K562 (cell line): Measurements from ENCODE around the gene DNASE2. TPM values are rescaled to one million over a fixed set of nuclear protein-coding genes. Genes with fewer than 3 reads are reported as not detected.
A peak's percentile ranks its signal among the peaks of the same experiment; 100 is the strongest.

Source experiments
- BRF2 ChIP-seq: IDR thresholded peaks from 3 replicates; pipeline ENCODE4 v1.6.1; 2011; ENCODE audit warnings: borderline replicate concordance, mild to moderate bottlenecking; ENCODE audit not compliant: insufficient read length, insufficient read depth
- CBFA2T3 ChIP-seq: fragments of 450-650 bp; IDR thresholded peaks from 2 replicates; pipeline ENCODE4 v1.6.1; 2017
- CTCF ChIP-seq, 3 experiments: IDR thresholded peaks in 2 of 3; conservative IDR thresholded peaks in 1 of 3; 2 replicates each; pipeline ENCODE4 v1.5.1; 2011 to 2012; ENCODE audit warnings: low read length in 3 of 3, mild to moderate bottlenecking in 3 of 3, control low read depth in 2 of 3, improper control_type of control experiment in 1 of 3, inconsistent platforms in 1 of 3, low read depth in 1 of 3, mixed read lengths in 1 of 3, moderate library complexity in 1 of 3; ENCODE audit not compliant: insufficient read depth in 2 of 3
- CXXC5 ChIP-seq: fragments of 250-450 bp; sonication (Bioruptor Pico); IDR thresholded peaks from 2 replicates; pipeline ENCODE4 v1.8.0; 2022; ENCODE audit warnings: inconsistent platforms, mild to moderate bottlenecking, moderate library complexity
- DIDO1 ChIP-seq: fragments of 450-650 bp; IDR thresholded peaks from 2 replicates; pipeline ENCODE4 v1.6.1; 2016; ENCODE audit warnings: low read depth, missing biosample characterization, missing genetic modification characterization
- E2F3 ChIP-seq: fragments of 250-450 bp; sonication (Bioruptor Pico); IDR thresholded peaks from 2 replicates; pipeline ENCODE4 v1.4.0; 2020; ENCODE audit warnings: mild to moderate bottlenecking
- FOXK2 ChIP-seq, 2 experiments: fragments of 450-650 bp; IDR thresholded peaks in 1 of 2; conservative IDR thresholded peaks in 1 of 2; 2 replicates each; pipeline ENCODE4 v1.6.1; 2016; ENCODE audit warnings: low read depth in 2 of 2, mild to moderate bottlenecking in 1 of 2
- HMG20A ChIP-seq: fragments of 450-650 bp; formaldehyde crosslinking; conservative IDR thresholded peaks from 2 replicates; pipeline ENCODE4 v1.4.0; 2020; ENCODE audit warnings: mild to moderate bottlenecking, mixed read lengths
- LCOR ChIP-seq: sonication (generic); formaldehyde crosslinking; IDR thresholded peaks from 2 replicates; pipeline ENCODE4 v1.8.0; 2022; ENCODE audit warnings: mild to moderate bottlenecking, missing genetic modification reagents
- NCOA6 ChIP-seq: fragments of 450-650 bp; IDR thresholded peaks from 2 replicates; pipeline ENCODE4 v1.6.1; 2017; ENCODE audit warnings: mild to moderate bottlenecking
- NR4A1 ChIP-seq, 2 experiments: fragments of 250-450 bp in 1 of 2; fragments of 450-650 bp in 1 of 2; sonication (Bioruptor Pico) in 1 of 2; IDR thresholded peaks; 2 replicates each; pipeline versions ENCODE4 v1.4.0 to v1.6.1; 2016 to 2020; ENCODE audit warnings: mild to moderate bottlenecking in 2 of 2, missing compliant biosample characterization in 1 of 2, missing genetic modification characterization in 1 of 2, moderate library complexity in 1 of 2
- PHF20 ChIP-seq: fragments of 450-650 bp; IDR thresholded peaks from 2 replicates; pipeline ENCODE4 v1.6.1; 2018; ENCODE audit not compliant: partially characterized antibody
- PHF21A ChIP-seq: fragments of 450-650 bp; IDR thresholded peaks from 2 replicates; pipeline ENCODE4 v1.6.1; 2017; ENCODE audit warnings: low read depth, borderline replicate concordance
- PPARD ChIP-seq: fragments of 250-450 bp; sonication (Bioruptor Pico); IDR thresholded peaks from 2 replicates; pipeline ENCODE4 v1.8.0; 2022; ENCODE audit warnings: inconsistent platforms, mild to moderate bottlenecking, moderate library complexity
- STAT5B ChIP-seq: fragments of 250-450 bp; sonication (Bioruptor Pico); IDR thresholded peaks from 2 replicates; pipeline ENCODE4 v1.8.0; 2021; ENCODE audit warnings: mild to moderate bottlenecking, inconsistent platforms
- TAF15 ChIP-seq: fragments of 200-400 bp; formaldehyde crosslinking; IDR thresholded peaks from 2 replicates; pipeline ENCODE4 v1.6.1; 2017; ENCODE audit warnings: mild to moderate bottlenecking, low read depth, low read length, moderate library complexity
- TCF3 ChIP-seq: sonication (generic); formaldehyde crosslinking; IDR thresholded peaks from 2 replicates; pipeline ENCODE4 v1.4.0; 2020; ENCODE audit warnings: mild to moderate bottlenecking, missing genetic modification reagents
- TCF7L2 ChIP-seq: fragments of 150-350 bp; IDR thresholded peaks from 2 replicates; pipeline ENCODE4 v1.6.1; 2016; ENCODE audit warnings: low read depth, mild to moderate bottlenecking, low read length, moderate library complexity
- ZC3H11A ChIP-seq: IDR thresholded peaks from 2 replicates; pipeline ENCODE4 v1.6.1; 2012; ENCODE audit warnings: low read depth, low read length, improper control_type of control experiment
- ZNF41 ChIP-seq: fragments of 250-450 bp; sonication (Bioruptor Pico); conservative IDR thresholded peaks from 2 replicates; pipeline ENCODE4 v1.4.0; 2020; ENCODE audit warnings: mild to moderate bottlenecking
- ZNF445 ChIP-seq: fragments of 250-450 bp; sonication (Bioruptor Pico); IDR thresholded peaks from 2 replicates; pipeline ENCODE4 v1.4.0; 2020; ENCODE audit warnings: low read depth, mild to moderate bottlenecking, moderate library complexity
- polyA plus RNA-seq, 8 experiments: library from polyadenylated mRNA; depleted of rRNA in 4 of 8; stranded (reverse) in 5 of 8; unstranded in 3 of 8; fragments of >200 nt; fragmentation: Nextera tagmentation in 2 of 8; fragmentation: Illumina TruSeq in 1 of 8; extraction: Ambion mirVana in 2 of 8; extraction: Trizol in 1 of 8; gene quantifications; 2 replicates each; pipeline versions ENCODE4 v1.2.1 to v1.2.3, GENCODE V29; 2011 to 2014; ENCODE audit warnings: inconsistent platforms in 1 of 8, missing spikeins in 1 of 8
- total RNA-seq, 7 experiments: library from RNA; depleted of rRNA in 6 of 7; stranded (reverse); fragments of >200 nt in 6 of 7; fragmentation: Illumina TruSeq in 2 of 7; extraction: Trizol in 2 of 7; gene quantifications; 2 replicates each; pipeline versions ENCODE4 v1.2.1 to v1.2.3, GENCODE V29; 2011 to 2021; ENCODE audit warnings: low replicate concordance in 1 of 7
- TF ChIP-seq, protein P1 (sequence below): fragments of 150-350 bp; IDR thresholded peaks from 2 replicates; pipeline ENCODE4 v1.6.1; 2014; ENCODE audit warnings: low read depth, mild to moderate bottlenecking, low read length, borderline replicate concordance

Gene DNASE2
- total and polyA plus RNA-seq, 9 of the 15 experiments (the other 6 are each of a cell fraction or from before 2014, with no cell fraction given): 4.4 to 27.0 (median 20.2) TPM

DNA sequence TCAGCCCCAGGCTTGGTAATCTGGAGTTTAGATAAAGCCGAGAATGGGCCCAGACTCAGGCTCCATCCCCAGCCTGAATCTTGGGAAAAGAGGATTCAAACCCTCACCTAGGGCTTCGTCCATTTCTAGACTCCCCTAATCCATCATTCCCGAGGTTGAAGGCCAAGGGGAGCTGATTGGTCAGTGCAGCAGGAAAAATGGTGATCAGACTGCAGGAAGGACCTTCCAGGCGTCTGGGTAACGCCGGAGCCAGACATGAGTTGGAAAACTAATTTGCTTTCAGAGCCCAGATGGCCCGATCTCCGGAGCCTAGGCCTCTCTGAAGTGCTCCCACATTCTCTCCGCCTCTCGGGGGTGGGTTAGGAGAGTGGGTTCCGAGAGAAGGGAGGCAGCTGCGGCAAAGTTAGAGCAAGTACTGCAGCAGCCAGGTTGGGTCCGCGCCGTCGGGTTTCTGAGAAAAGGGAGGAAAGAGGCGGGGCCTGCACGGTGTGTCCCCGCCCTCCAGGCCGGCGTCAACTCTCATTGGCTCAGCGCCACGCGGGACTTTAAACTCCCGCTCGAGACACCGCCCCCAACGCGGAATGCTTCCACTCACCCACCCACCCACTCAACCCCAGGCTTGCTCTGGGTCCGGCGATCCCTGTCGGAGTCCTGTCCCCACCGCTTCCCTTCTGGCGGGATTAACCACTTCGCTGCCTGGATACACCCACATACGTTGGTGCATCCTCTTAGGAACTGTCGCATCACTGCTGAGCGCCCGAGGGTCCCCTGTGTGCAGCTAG is 46.1 kb downstream of the DNASE2 start (continued):
- no peak for TF ChIP-seq CTCF (IDR thresholded peaks at IDR 0.05 in 2 of 3, conservative IDR thresholded peaks at IDR 0.05 in 1 of 3; ENCODE audit: insufficient read depth in 2 of 3, low read depth in 1 of 3, low read length in 3 of 3)
- no peak for TF ChIP-seq PPARD (CRISPR knock-in tag)
- TF ChIP-seq HMG20A (CRISPR knock-in tag): no peak
- TF ChIP-seq CXXC5 (CRISPR knock-in tag): no peak; the same call in 1 of the 2 replicates
- TF ChIP-seq TCF7L2: no peak
- TF ChIP-seq TCF3 (CRISPR knock-in tag): no peak
- TF ChIP-seq NR4A1 (CRISPR knock-in tag; IDR thresholded peaks at IDR 0.05): no peak
- no peak for TF ChIP-seq NR4A1 (tag; IDR thresholded peaks at IDR 0.05)
- no peak for TF ChIP-seq TAF15
- no peak for TF ChIP-seq DIDO1 (tag)
- TF ChIP-seq LCOR (CRISPR knock-in tag): no peak
- TF ChIP-seq ZNF41 (CRISPR knock-in tag): no peak
- TF ChIP-seq ZC3H11A: no peak
- peak; percentile 97 for TF ChIP-seq NCOA6
- TF ChIP-seq CBFA2T3: no peak
- TF ChIP-seq, protein P1, sequence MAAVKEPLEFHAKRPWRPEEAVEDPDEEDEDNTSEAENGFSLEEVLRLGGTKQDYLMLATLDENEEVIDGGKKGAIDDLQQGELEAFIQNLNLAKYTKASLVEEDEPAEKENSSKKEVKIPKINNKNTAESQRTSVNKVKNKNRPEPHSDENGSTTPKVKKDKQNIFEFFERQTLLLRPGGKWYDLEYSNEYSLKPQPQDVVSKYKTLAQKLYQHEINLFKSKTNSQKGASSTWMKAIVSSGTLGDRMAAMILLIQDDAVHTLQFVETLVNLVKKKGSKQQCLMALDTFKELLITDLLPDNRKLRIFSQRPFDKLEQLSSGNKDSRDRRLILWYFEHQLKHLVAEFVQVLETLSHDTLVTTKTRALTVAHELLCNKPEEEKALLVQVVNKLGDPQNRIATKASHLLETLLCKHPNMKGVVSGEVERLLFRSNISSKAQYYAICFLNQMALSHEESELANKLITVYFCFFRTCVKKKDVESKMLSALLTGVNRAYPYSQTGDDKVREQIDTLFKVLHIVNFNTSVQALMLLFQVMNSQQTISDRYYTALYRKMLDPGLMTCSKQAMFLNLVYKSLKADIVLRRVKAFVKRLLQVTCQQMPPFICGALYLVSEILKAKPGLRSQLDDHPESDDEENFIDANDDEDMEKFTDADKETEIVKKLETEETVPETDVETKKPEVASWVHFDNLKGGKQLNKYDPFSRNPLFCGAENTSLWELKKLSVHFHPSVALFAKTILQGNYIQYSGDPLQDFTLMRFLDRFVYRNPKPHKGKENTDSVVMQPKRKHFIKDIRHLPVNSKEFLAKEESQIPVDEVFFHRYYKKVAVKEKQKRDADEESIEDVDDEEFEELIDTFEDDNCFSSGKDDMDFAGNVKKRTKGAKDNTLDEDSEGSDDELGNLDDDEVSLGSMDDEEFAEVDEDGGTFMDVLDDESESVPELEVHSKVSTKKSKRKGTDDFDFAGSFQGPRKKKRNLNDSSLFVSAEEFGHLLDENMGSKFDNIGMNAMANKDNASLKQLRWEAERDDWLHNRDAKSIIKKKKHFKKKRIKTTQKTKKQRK: no peak
- no peak for TF ChIP-seq BRF2
- TF ChIP-seq PHF21A: no peak
- no peak for TF ChIP-seq ZNF445
- no peak; a peak in 1 of 4 replicates for TF ChIP-seq FOXK2 (conservative IDR thresholded peaks at IDR 0.05 in 1 of 2, IDR thresholded peaks at IDR 0.05 in 1 of 2; ENCODE audit: low read depth in 2 of 2)
- no peak for TF ChIP-seq PHF20
- no peak for TF ChIP-seq STAT5B (CRISPR knock-in tag)
- no peak for TF ChIP-seq E2F3 (CRISPR knock-in tag)
